Measurements from ENCODE around the gene FBN1. TPM values are rescaled to one million over a fixed set of nuclear protein-coding genes. Genes with fewer than 3 reads are reported as not detected.

FBN1 gene
- polyA plus RNA-seq, 3 donors: 11.6 to 85.4 (median 55.2) TPM

DNA sequence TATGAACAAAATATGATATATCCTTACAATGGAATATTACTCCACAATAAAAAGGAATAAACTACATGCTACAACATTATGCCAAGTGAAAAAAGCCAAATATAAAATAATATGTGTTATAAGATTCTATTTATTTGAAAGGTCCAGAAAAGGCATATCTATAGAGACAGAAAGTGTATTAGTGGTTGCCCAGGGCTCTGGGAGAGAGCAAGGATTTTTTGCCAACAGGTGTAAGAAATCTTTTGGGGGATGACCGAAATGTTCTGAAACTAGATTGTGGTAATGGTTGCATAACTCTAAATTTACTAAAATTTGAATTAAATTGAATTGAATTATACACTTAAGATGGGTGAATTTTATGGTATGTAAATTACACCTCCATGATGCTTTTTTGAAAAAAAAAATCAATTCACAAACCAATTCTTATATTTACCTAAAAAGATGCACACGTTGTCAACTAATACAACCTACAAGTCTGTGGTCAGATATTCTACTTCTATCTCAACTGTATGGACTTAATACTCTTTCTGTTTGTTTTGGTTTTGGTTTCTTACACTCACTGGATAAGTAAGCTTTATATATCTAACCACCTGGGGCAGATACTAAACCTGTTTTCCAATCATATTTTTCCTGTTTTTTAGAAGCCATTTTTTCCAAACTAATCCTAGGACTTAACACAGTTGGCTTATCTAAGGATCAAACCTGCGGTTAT lies 75.8 kb downstream of the FBN1 start:
- WGBS, 3 donors: 51 to 95% (median 94%) methylated on average over 3 of the region's 3 CpGs
- H3K27ac ChIP-seq (ENCODE audit: low read depth, low read length): no peak overlapping the region

DNA sequence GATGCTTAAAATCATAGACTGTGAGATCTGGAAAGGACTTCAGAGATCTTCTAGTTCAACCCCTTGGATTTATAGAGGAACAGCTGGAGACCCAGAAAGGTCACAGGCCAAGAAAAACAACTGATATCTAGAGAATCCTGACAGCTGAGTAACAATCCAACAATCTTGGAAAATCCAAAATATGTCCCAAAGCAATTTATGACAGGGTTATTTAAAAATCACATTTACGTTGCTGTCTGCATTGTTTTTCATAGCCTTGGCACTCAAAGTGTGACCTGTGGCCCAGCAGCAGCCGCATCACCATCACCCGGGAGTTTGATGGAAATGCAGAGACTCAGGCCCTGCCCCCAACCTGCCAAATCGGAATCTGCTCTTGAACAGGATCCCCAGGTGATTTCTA lies 78.8 kb downstream of the FBN1 start:
- 50 to 61% (median 55%) methylated on average over 4 of the region's 4 CpGs for WGBS, 3 donors
- H3K27ac ChIP-seq (ENCODE audit: low read depth, low read length): no peak overlapping the region

DNA sequence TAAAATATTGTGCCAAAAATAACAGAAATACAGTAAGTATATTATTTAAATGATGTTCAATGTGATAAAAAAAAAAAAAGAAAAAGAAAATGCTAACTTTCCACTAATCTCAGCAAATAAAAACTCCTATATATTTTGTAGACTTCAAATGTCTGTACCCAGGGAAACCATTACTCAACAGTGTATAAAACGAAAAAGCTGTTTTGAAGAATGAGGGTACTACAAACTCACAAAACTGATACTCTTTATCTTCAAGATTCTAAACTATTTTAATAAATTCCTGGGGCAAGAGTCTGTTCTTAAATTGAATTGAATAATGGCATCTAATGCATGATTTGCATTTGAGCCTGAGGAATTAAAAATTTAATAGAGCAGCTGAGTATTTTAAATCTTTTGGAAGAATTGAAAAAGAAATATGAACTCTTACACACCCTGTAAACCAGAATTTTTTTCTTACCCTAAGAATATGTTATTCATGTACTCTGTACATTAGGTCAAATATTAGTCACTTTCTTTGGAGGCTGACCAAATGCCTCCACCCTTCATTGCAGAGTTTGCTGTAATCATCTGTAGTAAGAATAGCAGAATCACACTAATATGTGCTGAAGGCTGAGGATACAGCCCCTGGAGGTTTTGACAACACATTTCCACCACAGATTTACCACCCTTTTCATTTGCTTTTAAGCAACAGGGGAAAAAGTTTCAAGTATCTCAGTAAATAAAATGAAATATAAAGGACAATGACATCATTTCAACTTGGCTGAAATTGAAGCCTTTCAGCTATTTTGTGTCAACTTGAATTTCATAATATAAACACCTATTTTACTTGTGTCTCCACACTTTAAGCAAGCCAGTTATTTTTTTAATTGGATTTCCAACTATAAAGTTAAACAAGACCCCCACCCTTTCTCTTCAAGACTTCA lies 79.7 kb downstream of the FBN1 start:
- WGBS, 3 donors: 63 to 80% (median 64%) methylated on average over 1 of the region's 1 CpG
- H3K27ac ChIP-seq (ENCODE audit: low read depth, low read length): no peak overlapping the region

DNA sequence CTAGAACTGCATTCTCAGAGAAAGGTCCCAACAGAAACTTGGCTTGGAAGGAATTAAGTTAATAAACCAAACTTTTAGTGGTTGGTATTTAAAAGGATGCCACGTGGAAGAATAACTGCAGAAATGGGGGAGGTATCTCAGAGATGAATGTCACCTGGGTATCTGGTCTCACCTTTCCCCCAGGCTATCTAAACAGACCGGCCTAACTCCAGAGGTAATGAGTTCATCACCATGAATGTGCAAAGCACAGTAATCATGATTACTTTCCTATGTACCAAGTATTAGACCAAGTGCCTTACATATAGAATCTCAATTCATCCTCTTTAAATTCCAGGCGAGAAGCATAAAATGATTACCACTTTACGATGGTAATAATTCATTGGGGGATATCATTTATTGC lies 80.8 kb downstream of the FBN1 start:
- 72 to 85% (median 84%) methylated on average over 4 of the region's 4 CpGs for WGBS, 3 donors
- H3K27ac ChIP-seq (ENCODE audit: low read depth, low read length): no peak overlapping the region

DNA sequence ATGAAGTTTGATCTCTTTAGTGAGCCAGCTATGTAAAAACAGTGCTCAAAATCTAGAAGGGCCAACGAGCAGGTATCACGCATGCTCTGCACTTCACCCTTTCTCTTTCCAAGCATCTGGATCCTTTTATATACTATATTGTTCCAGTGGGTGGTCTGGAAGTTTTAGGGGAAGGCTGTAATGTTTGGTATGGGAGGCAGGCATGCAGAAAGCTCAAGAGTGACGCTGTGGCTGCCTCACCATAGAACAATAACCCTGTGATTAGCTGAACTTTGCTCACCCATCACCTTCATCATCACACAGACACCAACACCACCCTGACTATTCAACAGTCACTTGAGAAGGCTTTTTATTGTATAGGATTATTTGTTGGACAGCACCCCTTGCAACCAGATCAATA lies 81.6 kb downstream of the FBN1 start:
- 59 to 87% (median 85%) methylated on average over 3 of the region's 3 CpGs for WGBS, 3 donors
- no peak overlapping the region for H3K27ac ChIP-seq (ENCODE audit: low read depth, low read length)

DNA sequence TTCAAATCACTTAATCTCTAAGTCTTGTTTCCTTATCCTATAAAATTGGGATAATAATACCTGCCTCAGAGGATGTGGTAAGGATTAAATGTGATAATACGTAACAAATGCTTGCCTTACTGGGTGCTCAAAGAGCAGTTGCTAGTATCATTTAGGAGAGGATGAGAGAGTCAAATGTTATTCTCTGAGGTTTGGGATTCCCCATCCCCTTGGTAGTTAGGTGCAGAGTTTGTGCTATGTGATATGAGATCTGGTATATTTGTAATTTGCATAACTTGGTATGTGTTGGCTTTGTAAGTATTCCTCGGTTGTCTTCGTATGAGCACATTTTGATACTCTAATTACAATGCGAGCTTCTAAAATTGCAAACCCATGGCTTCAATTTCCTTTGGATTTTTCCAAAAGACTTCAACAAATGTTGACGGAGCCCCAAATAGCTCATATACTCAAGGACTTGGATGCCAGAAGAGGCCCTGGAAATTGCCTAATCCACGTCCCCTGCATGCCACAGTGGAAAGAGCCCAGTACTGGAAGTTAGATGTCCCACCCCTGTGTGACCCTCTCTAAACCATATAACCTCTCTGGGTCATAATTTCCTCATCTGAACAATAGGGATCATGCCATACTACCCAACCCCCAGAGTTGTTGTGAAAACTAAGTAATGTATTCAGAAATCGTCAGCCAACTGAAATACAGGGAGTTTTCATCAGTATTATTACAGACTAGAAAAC lies 85.0 kb downstream of the FBN1 start:
- H3K27ac ChIP-seq (ENCODE audit: low read depth, low read length): no peak overlapping the region

DNA sequence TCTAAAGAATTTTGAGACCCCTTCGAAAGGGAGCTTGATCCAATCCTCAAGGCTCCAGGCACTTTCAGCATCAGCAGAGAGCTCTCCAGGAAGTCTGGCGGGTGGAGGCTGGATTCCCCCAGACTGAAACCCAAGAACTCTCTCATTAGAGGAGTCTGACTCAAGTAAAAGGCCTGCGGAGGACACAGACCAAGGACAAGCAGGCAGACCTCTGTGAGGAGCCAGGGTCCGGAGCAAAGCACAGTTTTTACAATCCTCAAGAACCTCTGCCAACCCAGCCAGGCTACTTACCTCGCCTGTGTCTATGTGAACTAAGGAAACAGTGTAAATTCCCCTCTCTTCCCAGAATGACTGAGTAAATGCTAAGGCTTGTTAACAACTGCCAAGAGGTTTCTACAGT lies 86.2 kb downstream of the FBN1 start:
- no peak overlapping the region for H3K27ac ChIP-seq (ENCODE audit: low read depth, low read length)
- WGBS, 3 donors: 46 to 56% (median 54%) methylated on average over 5 of the region's 5 CpGs

More for the DNA sequence above, 85.0 kb downstream of the FBN1 start:
- 56 to 89% (median 70%) methylated on average over 7 of the region's 7 CpGs for WGBS, 3 donors

DNA sequence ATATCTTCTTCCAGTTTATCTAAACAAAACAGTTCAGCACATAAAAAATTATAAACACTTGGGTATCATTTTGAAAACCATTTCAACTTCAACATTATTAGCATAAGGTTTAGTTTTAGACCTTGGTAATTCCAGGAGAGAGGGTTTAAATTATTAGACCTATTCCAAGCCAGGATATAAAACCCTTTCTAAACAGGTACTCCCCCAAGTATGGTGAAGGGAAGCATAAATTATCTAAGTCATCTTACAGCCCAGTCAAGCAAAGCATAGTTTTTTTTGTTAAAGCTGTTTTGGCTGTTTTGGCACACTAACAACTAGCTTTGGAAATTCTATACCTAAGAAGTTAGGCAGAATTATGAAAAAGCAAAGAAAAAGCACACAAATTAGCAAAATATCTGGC lies 87.3 kb downstream of the FBN1 start:
- no peak overlapping the region for H3K27ac ChIP-seq (ENCODE audit: low read depth, low read length)

DNA sequence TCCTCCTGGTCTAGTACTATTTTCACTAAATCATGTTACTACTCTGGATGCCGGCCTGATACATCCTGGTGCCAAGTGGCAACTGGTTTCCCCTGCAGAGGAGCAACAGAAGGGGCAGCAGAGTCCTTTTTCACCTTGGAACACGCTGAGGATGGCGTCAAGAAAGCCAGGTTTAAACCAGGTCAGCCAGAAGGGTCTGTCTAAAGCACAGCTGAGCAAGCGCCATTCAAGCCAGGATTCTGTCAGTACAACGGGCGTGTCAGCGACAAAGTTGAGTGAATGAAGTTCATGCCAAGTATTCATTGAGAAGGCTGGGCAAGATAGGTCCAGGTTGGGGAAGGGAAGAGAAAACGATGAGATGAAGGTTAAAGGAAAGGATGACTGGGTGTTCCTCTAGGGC lies 88.2 kb downstream of the FBN1 start:
- 59 to 86% (median 85%) methylated on average over 8 of the region's 8 CpGs for WGBS, 3 donors
- H3K27ac ChIP-seq (ENCODE audit: low read depth, low read length): no peak overlapping the region

DNA sequence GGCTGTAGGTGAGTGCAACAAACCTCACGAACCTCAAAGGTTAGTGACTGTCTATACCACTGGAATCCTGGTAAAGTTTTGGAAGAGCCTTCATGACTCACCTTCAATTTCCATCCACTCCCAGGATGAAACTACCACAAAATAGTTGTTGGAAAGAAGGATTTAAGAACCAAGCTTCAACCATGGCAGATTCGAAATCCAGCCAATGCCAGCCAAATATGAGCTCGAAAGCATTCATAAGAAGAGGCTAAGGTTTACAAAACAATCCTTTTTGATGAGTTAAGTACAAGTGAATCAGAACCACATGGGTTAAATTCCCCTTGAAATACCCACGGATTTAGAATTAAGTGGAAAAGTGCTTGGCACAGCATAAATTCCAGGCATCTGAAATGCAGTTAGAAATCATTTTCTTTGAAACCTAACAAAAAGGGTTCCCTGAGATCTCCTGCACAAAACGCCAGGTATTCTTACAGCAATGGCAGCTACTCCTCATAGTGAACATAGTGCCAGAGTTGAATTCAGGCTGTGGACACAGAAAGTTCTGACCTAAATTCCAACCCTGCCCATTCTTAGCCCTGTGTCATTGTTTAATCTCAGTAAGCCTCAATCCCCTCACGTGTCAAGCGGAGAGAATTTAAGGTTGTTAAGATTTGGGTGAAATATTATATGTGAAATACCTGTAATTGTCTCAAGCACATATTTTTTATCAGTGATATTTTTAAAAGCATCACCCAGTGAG lies 89.2 kb downstream of the FBN1 start:
- WGBS, 3 donors: 80 to 89% (median 88%) methylated on average over 7 of the region's 7 CpGs
- H3K27ac ChIP-seq (ENCODE audit: low read depth, low read length): no peak overlapping the region

DNA sequence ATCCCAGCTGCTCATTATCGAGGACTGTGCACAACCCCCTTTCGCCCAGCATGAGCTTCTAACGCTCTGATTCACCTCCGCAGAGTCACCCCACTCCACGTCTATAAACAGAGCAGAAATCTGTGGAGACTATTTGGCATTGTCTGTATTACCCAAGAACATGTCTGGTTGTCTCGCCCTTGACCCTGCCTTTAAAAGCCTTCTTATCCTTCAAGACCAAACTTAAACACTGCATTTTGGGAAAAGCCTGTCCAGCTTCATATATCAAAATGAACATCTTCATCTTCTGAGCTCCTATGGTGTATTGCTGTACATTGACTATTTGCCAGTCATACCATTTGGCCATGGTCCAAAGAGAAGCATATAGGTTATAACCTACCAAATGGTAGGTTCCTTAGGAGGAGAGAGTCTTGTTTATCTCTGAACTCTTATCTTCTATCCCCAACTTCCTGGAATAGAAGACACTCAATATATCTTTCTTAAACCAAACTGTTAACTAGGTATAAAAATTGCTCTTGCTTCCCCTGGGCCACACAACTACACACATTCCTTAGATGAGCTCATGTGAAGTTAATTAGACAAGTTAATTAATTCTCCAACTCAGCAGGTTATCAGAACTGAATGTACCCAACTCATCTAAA lies 90.1 kb downstream of the FBN1 start:
- H3K27ac ChIP-seq (ENCODE audit: low read depth, low read length): peak overlapping the region; percentile 15
- 81 to 85% (median 83%) methylated on average over 6 of the region's 6 CpGs for WGBS, 3 donors

DNA sequence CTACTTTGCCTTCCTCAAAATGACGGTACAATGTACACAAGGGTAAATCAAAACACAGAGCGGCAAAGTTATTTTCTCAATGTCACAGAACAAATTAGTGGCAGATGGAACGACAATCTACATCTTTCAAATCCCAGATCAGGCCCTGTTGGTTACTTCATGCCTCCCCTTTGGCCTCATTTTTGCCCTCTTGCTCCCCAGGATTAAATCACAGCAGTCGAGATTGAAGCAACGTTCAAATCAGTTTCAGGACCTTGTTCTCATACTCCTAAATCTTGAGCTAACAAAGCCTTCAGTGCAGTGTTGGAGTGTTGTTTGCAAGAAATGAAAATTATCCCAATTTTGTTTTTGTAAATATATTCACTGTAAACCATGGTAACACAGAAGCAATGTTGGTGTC lies 91.4 kb downstream of the FBN1 start:
- 70 to 79% (median 70%) methylated on average over 5 of the region's 5 CpGs for WGBS, 3 donors
- H3K27ac ChIP-seq (ENCODE audit: low read depth, low read length): no peak overlapping the region

DNA sequence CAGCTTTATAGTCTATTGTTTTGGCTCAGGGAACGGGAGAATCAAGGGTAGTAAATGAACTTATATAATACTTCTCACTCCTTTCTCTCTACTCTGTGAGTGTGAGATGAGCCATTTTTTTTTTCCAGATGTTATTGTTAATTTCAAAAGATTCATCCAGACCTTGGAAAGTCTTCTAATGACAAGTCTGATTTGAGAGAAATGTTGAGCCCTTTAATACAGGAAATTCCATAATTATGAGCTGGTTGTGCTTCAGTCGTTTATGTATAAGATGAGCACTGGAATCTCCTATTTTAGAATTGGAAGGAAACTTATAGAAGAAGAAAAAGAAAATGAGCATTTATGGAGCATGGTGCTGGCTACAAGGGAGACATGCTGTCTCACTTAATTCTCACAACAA lies 92.0 kb downstream of the FBN1 start:
- 71 to 80% (median 76%) methylated on average over 2 of the region's 2 CpGs for WGBS, 3 donors
- H3K27ac ChIP-seq (ENCODE audit: low read depth, low read length): no peak overlapping the region

DNA sequence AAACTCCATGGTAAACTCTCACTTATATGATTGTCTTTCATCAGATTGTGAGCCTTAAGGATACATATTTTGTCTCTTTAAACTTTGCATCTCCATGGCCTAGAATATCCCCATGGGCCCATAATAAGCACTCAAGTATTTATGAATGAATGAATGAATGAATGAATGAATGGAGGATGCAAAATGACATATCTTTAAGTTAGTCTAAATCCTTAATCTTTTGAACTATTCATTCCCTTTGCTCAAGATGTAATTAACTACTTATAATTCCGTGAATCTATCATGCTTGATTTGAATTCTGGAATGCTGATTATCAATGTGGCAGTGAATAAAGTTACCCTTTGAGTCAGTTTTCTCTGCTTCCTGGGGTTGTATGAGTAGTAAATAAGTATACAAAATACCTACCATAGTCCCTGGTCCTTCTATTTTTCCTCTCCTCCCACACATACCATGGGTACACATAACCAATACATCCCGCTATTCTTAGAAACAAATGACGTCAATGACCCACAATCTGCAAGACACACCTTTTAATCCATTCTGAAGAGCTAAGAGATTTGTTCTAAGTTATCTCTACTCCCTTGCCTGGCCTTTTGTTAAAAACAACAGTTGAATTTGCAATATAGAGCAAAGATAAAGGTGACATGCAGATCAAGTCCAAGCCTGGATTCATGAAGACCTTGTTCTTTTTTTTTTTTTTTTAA lies 94.5 kb downstream of the FBN1 start:
- no peak overlapping the region for H3K27ac ChIP-seq (ENCODE audit: low read depth, low read length)
- WGBS, 3 donors: 88 to 91% (median 91%) methylated on average over 3 of the region's 3 CpGs

DNA sequence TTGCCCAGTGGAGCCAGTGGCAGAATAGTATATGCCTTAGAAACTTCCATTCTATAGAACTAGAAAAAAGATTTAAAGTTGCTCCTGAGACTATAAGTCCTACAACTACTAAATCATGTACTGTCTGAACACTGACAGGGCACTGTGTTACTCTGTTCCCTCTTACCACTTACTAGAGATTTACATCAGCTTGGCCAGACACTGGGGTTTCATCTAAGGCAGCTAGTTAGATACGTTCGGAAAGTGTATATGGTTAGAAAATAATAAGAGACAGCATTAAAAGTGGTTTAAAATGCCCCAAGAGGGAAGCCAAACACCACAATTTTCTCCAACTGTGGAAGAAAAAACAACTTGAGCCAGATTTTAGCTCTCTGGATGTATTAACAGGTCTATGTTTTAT lies 97.1 kb downstream of the FBN1 start:
- 79 to 82% (median 79%) methylated on average over 2 of the region's 2 CpGs for WGBS, 3 donors
- no peak overlapping the region for H3K27ac ChIP-seq (ENCODE audit: low read depth, low read length)

DNA sequence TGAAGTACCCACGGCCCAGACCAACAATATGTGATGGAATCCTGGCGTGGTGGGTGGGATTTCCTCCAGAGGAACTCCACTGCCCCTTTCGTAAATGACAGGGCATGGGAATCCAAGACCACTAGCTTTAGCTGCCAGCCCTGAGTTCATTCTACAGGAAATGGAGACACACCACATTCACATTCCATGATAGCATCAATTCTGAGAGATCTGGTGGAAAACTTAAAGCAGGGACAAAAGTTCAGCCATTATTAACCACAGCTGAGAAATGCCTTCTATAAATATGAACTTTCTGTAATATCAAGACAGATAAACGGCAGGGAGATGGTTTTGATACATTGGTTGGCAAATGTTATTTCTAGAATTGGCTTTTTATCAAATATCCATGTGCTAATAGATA lies 98.2 kb downstream of the FBN1 start:
- no peak overlapping the region for H3K27ac ChIP-seq (ENCODE audit: low read depth, low read length)
- 63 to 66% (median 63%) methylated on average over 4 of the region's 4 CpGs for WGBS, 3 donors

DNA sequence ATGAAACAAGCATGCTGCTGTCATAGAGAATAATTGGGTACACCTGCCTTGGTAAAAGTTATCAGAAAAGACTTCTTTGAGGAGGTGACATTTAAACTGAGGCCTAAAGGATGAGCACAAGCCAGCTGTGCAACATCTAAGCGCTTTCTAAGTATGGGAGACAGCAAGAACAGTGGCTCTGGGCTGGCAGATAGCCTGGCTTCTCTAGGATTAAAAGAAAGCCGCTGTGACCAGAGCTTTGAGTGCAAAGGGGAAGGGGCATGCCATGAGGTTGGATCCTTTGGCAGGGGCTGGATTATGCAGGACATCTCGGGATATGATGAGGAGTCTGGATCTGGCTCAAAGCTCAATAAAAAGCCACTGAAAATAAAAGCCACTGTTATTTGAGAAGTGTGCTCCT lies 99.2 kb downstream of the FBN1 start:
- WGBS, 3 donors: 79 to 87% (median 83%) methylated on average over 3 of the region's 3 CpGs
- H3K27ac ChIP-seq (ENCODE audit: low read depth, low read length): no peak overlapping the region

Data from adipose tissue (tissue), 3 donors.